ENCODE data around the gene STAB2. TPM values are rescaled to one million over a fixed set of nuclear protein-coding genes. Genes with fewer than 3 reads are reported as not detected.

The STAB2 gene
- total RNA-seq, 1 donor from 2014 or later: not detected

DNA sequence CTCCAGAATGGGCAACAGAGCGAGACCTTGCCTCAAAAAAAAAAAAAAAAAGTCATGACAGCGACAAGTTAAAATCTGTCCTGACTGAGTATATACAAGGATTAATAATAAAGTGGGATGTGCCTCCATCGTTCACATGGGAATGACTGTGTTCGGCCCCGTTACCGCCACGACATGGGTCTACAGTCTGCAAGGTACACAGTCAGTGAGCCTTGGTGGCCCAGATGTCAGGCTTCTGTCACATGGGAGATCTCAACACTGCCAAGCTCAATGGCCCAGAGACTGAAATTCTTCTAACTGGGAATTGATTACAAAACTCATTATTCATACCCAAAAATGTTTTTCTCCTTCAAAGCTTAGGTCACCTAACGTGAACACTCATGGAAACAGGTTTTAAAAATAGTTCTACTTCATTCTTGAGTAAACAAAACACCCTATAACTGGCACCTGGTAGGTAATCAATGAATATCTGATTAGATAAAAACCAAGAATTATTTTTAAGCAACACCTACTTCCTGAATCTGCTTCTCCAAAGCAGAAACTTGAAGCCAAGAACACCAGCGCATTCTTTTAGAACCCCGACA, 188.0 kb downstream of the STAB2 start:
- H3K36me3 Mint-ChIP-seq (ENCODE audit: unreplicated experiment): peaks cover 24% of the 10 kb centered on the region
- H3K4me3 Mint-ChIP-seq (ENCODE audit: unreplicated experiment): no peak overlapping the region
- no peak overlapping the region for H3K27ac Mint-ChIP-seq (ENCODE audit: unreplicated experiment)
- no peaks in the 10 kb centered on the region for H3K9me3 Mint-ChIP-seq (ENCODE audit: unreplicated experiment)
- TF ChIP-seq CTCF (IDR thresholded peaks at IDR 0.05): no peak
- H3K4me1 Mint-ChIP-seq (ENCODE audit: unreplicated experiment): peaks cover 8% of the 10 kb centered on the region
- H3K27me3 Mint-ChIP-seq (ENCODE audit: unreplicated experiment): no peaks in the 10 kb centered on the region
- no peak for DNase-seq (ENCODE audit: extremely low spot score, unreplicated experiment)

GRCh38 chr12:103778781-103779180, 191.7 kb downstream of the STAB2 start:
- DNase-seq (ENCODE audit: extremely low spot score, unreplicated experiment): no peak
- TF ChIP-seq CTCF (IDR thresholded peaks at IDR 0.05): no peak
- H3K4me1 Mint-ChIP-seq (ENCODE audit: unreplicated experiment): peaks cover 13% of the 10 kb centered on the region
- H3K4me3 Mint-ChIP-seq (ENCODE audit: unreplicated experiment): no peak overlapping the region
- peaks cover 33% of the 10 kb centered on the region for H3K36me3 Mint-ChIP-seq (ENCODE audit: unreplicated experiment)
- H3K27ac Mint-ChIP-seq (ENCODE audit: unreplicated experiment): no peak overlapping the region
- H3K9me3 Mint-ChIP-seq (ENCODE audit: unreplicated experiment): no peaks in the 10 kb centered on the region
- no peaks in the 10 kb centered on the region for H3K27me3 Mint-ChIP-seq (ENCODE audit: unreplicated experiment)

GRCh38 chr12:103779410-103780092, 192.5 kb downstream of the STAB2 start:
- no peak for TF ChIP-seq CTCF (IDR thresholded peaks at IDR 0.05)
- Mint-ChIP-seq H3K4me1 (ENCODE audit: unreplicated experiment) (peaks cover 13% of the 10 kb centered on the region), H3K4me3 (ENCODE audit: unreplicated experiment) (no peak overlapping the region), H3K27me3 (ENCODE audit: unreplicated experiment) (no peaks in the 10 kb centered on the region), H3K9me3 (ENCODE audit: unreplicated experiment) (no peaks in the 10 kb centered on the region), H3K27ac (ENCODE audit: unreplicated experiment) (no peak overlapping the region), H3K36me3 (ENCODE audit: unreplicated experiment) (peaks cover 36% of the 10 kb centered on the region)
- DNase-seq (ENCODE audit: extremely low spot score, unreplicated experiment): no peak

DNA sequence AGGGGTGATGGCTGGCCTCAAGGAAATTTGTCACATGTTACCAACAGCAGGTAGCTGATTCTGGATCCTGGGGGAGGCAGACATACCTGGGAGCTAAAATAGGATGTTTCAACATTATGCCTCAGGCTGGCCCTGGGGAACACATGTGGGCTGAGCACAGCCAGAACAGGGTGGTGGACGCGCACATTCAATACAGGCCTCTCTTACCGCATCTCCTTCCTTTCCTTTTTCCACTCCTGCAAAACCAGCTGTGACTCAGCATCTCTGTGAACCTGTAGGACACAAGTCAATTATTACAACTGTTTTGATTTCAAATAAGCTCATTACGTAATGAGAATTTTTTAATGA, 193.0 kb downstream of the STAB2 start:
- H3K36me3 Mint-ChIP-seq (ENCODE audit: unreplicated experiment): peaks cover 36% of the 10 kb centered on the region
- no peaks in the 10 kb centered on the region for H3K27me3 Mint-ChIP-seq (ENCODE audit: unreplicated experiment)
- no peak for TF ChIP-seq CTCF (IDR thresholded peaks at IDR 0.05)
- no peaks in the 10 kb centered on the region for H3K9me3 Mint-ChIP-seq (ENCODE audit: unreplicated experiment)
- no peak for DNase-seq (ENCODE audit: extremely low spot score, unreplicated experiment)
- no peak overlapping the region for H3K4me3 Mint-ChIP-seq (ENCODE audit: unreplicated experiment)
- no peak overlapping the region for H3K27ac Mint-ChIP-seq (ENCODE audit: unreplicated experiment)
- H3K4me1 Mint-ChIP-seq (ENCODE audit: unreplicated experiment): peaks cover 13% of the 10 kb centered on the region

GRCh38 chr12:103780992-103781391, 193.9 kb downstream of the STAB2 start:
- no peak overlapping the region for H3K4me3 Mint-ChIP-seq (ENCODE audit: unreplicated experiment)
- H3K27me3 Mint-ChIP-seq (ENCODE audit: unreplicated experiment): no peaks in the 10 kb centered on the region

More at GRCh38 chr12:103780992-103781391, 193.9 kb downstream of the STAB2 start:
- no peak for TF ChIP-seq CTCF (IDR thresholded peaks at IDR 0.05)
- Mint-ChIP-seq H3K9me3 (ENCODE audit: unreplicated experiment) (no peaks in the 10 kb centered on the region), H3K4me1 (ENCODE audit: unreplicated experiment) (peaks cover 13% of the 10 kb centered on the region), H3K36me3 (ENCODE audit: unreplicated experiment) (peaks cover 38% of the 10 kb centered on the region), H3K27ac (ENCODE audit: unreplicated experiment) (no peak overlapping the region)
- DNase-seq (ENCODE audit: extremely low spot score, unreplicated experiment): no peak
